ENCODE data around the gene ZNF598.

DNA sequence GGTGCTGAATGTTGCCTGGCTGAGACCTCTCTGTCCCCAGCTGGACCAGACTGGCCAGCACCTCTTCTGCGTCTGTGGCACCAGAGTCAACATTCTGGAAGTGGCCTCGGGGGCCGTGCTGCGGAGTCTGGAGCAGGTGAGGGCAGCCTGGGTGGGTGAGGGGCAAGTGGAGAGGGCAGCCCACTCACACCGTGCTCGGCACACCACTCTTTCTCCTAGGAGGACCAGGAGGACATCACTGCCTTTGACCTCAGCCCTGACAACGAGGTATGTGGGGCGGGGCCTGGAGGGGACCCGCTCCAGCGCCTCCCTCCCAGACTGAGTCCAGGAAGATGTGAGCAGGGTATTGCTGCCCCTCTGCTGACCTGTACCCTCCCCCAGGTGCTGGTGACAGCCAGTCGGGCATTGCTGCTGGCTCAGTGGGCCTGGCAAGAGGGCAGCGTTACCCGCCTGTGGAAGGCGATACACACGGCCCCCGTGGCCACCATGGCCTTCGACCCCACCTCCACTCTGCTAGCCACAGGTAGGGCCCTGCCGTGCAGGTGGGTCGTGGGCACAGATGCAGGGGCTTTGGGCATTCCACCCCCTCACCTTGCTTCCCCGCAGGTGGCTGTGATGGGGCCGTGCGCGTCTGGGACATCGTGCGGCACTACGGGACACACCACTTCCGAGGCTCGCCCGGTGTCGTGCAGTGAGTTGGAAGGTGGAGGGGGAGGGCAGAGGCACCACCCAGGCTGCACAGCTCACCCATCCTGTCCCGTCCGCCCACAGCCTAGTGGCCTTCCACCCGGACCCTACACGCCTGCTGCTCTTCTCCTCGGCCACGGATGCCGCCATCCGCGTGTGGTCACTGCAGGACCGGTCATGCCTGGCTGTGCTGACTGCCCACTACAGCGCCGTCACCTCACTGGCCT lies 35.2 kb downstream of the ZNF598 start:
- TF ChIP-seq TAF1 (IDR thresholded peaks at IDR 0.05; ENCODE audit: borderline replicate concordance, low read depth, low read length) (no peak), POLR2A (IDR thresholded peaks at IDR 0.05; ENCODE audit: low read depth, low read length) (no peak)
